Smooth muscle cell (in vitro differentiated cells): ENCODE data around the gene SLC23A2. TPM values are rescaled to one million over a fixed set of nuclear protein-coding genes. Genes with fewer than 3 reads are reported as not detected.
"Not testable (repeated sequence)": the region's sequence is repeated elsewhere in the genome, so short reads cannot be mapped to it uniquely, and the experiment has no call there.

ENCODE experiments used
- DNase-seq: peaks from one replicate; lab custom pipeline; 2025; ENCODE audit not compliant: unreplicated experiment; lab: John Stamatoyannopoulos, UW
- H2AFZ ChIP-seq: fragments of 200-600 bp; sonication (generic); 2 replicates; pipeline ENCODE4 v1.6.0; 2016; ENCODE audit warnings: antibody characterized with exemption, low read depth, mild to moderate bottlenecking
- H3F3A ChIP-seq: fragments of 200-600 bp; sonication (generic); 2 replicates; pipeline ENCODE4 v1.6.0; 2017; ENCODE audit warnings: antibody characterized with exemption, low read depth
- H3K27ac ChIP-seq: fragments of 200-600 bp; sonication (generic); 2 replicates; pipeline ENCODE4 v1.5.1; 2016; ENCODE audit warnings: low read depth, mild to moderate bottlenecking
- H3K27me3 ChIP-seq: fragments of 200-600 bp; sonication (generic); 2 replicates; pipeline ENCODE4 v1.6.1; 2016; ENCODE audit warnings: low read depth, mild to moderate bottlenecking
- H3K36me3 ChIP-seq: fragments of 200-600 bp; sonication (generic); 2 replicates; pipeline ENCODE4 v1.5.1; 2016; ENCODE audit warnings: low read depth
- H3K4me1 ChIP-seq: fragments of 200-600 bp; sonication (generic); 2 replicates; pipeline ENCODE4 v1.5.1; 2016; ENCODE audit warnings: low read depth
- H3K4me2 ChIP-seq: fragments of 200-600 bp; sonication (generic); 2 replicates; pipeline ENCODE4 v1.6.0; 2016; ENCODE audit warnings: mild to moderate bottlenecking
- H3K4me3 ChIP-seq: fragments of 200-600 bp; sonication (generic); 2 replicates; pipeline ENCODE4 v1.5.1; 2016; ENCODE audit warnings: mild to moderate bottlenecking
- H3K79me2 ChIP-seq: fragments of 200-600 bp; sonication (generic); 2 replicates; pipeline ENCODE4 v1.6.0; 2016; ENCODE audit warnings: low read depth, mild to moderate bottlenecking
- H3K9ac ChIP-seq: fragments of 200-600 bp; sonication (generic); 2 replicates; pipeline ENCODE4 v1.6.0; 2016; ENCODE audit warnings: low read depth
- H3K9me3 ChIP-seq: fragments of 200-600 bp; sonication (generic); replicated peaks from 2 replicates; pipeline ENCODE4 v1.5.1; 2016; ENCODE audit warnings: low read depth
- H4K20me1 ChIP-seq: fragments of 200-600 bp; sonication (generic); 2 replicates; pipeline ENCODE4 v1.6.0; 2016; ENCODE audit warnings: low read depth
- CTCF ChIP-seq: fragments of 200-600 bp; sonication (generic); IDR thresholded peaks from 2 replicates; pipeline ENCODE4 v1.5.1; 2017; ENCODE audit warnings: borderline replicate concordance, mild to moderate bottlenecking, antibody characterized with exemption; ENCODE audit not compliant: insufficient read depth, poor library complexity, severe bottlenecking
- WGBS: methylation state at CpG from one replicate; pipeline ENCODE4 v1.1.7; 2016; ENCODE audit warnings: low lambda C conversion rate; 5-methylcytosine and 5-hydroxymethylcytosine counted together
- polyA plus RNA-seq: library from polyadenylated mRNA; unstranded; fragments of >200 nt; fragmentation: Nextera tagmentation; extraction: Ambion mirVana; gene quantifications from 2 replicates; pipeline ENCODE4 v1.2.1, GENCODE V29; 2016
- total RNA-seq: library from RNA; depleted of rRNA; stranded (reverse); fragments of >200 nt; gene quantifications from 2 replicates; pipeline ENCODE4 v1.2.3, GENCODE V29; 2014

SLC23A2 gene
- total and polyA plus RNA-seq, 2 experiments from 2014 or later: 1.4 to 5.0 TPM

GRCh38 chr20:5008759-5009158, 7.4 kb upstream of the SLC23A2 start:
- 43% methylated on average over 5 of the region's 5 CpGs for WGBS
- Histone ChIP-seq H3K79me2 (no peaks in the 10 kb centered on the region), H2AFZ (no peak overlapping the region), H4K20me1 (no peaks in the 10 kb centered on the region), H3K36me3 (no peaks in the 10 kb centered on the region), H3K4me1 (no peaks in the 10 kb centered on the region), H3K4me2 (no peak overlapping the region), H3K9me3 (no peaks in the 10 kb centered on the region), H3K4me3 (no peak overlapping the region), H3F3A (no peaks in the 10 kb centered on the region), H3K27me3 (no peaks in the 10 kb centered on the region), H3K27ac (no peak overlapping the region), H3K9ac (no peak overlapping the region)
- no peak for DNase-seq
- TF ChIP-seq CTCF: no peak

GRCh38 chr20:5005326-5005725, 4.0 kb upstream of the SLC23A2 start:
- TF ChIP-seq CTCF: no peak
- Histone ChIP-seq H3K36me3 (no peaks in the 10 kb centered on the region), H3K27ac (no peak overlapping the region), H3K9ac (no peak overlapping the region), H2AFZ (no peak overlapping the region), H4K20me1 (no peaks in the 10 kb centered on the region), H3K79me2 (no peaks in the 10 kb centered on the region), H3K27me3 (peaks cover 3% of the 10 kb centered on the region), H3K4me3 (no peak overlapping the region), H3K9me3 (no peaks in the 10 kb centered on the region), H3K4me1 (peaks cover 3% of the 10 kb centered on the region), H3F3A (no peaks in the 10 kb centered on the region), H3K4me2 (no peak overlapping the region)
- WGBS: 79% methylated on average over 4 of the region's 4 CpGs
- DNase-seq: no peak

GRCh38 chr20:5004825-5005224, 3.5 kb upstream of the SLC23A2 start:
- not testable (repeated sequence) for H3F3A ChIP-seq, H3K27ac ChIP-seq, H3K4me3 ChIP-seq, H3K27me3 ChIP-seq, H3K9me3 ChIP-seq, H4K20me1 ChIP-seq, H3K9ac ChIP-seq, H2AFZ ChIP-seq, H3K4me2 ChIP-seq, H3K36me3 ChIP-seq, H3K4me1 ChIP-seq, H3K79me2 ChIP-seq, DNase-seq
- WGBS: 92% methylated on average over 8 of the region's 8 CpGs

- H3K9ac ChIP-seq: no peak overlapping the region
- peaks cover 5% of the 10 kb centered on the region for H3K79me2 ChIP-seq
- no peak for TF ChIP-seq CTCF
- peaks cover 3% of the 10 kb centered on the region for H3K27me3 ChIP-seq
- no peak overlapping the region for H3K4me2 ChIP-seq
- H3K4me3 ChIP-seq: no peak overlapping the region
- H3K36me3 ChIP-seq: no peaks in the 10 kb centered on the region
- H3K4me1 ChIP-seq: peaks cover 4% of the 10 kb centered on the region
- H4K20me1 ChIP-seq: no peaks in the 10 kb centered on the region
- 36% methylated on average over 3 of the region's 3 CpGs for WGBS
- H3K9me3 ChIP-seq: no peaks in the 10 kb centered on the region
- no peak overlapping the region for H2AFZ ChIP-seq
- DNase-seq: no peak
- no peaks in the 10 kb centered on the region for H3F3A ChIP-seq
- H3K27ac ChIP-seq: no peak overlapping the region
These were observed 2.3 kb upstream of the SLC23A2 start for GRCh38 chr20:5003626-5004025.
